Amygdala (tissue), 56 donors: ENCODE measurements around the gene ARHGAP18.

Experiments
- DNase-seq, 56 donors: peaks; one replicate each; lab custom pipeline; 2025; lab: John Stamatoyannopoulos, UW

ARHGAP18 gene

GRCh38 chr6:129555206-129555832 is 154.7 kb downstream of the ARHGAP18 start:
- no peak for DNase-seq

DNA sequence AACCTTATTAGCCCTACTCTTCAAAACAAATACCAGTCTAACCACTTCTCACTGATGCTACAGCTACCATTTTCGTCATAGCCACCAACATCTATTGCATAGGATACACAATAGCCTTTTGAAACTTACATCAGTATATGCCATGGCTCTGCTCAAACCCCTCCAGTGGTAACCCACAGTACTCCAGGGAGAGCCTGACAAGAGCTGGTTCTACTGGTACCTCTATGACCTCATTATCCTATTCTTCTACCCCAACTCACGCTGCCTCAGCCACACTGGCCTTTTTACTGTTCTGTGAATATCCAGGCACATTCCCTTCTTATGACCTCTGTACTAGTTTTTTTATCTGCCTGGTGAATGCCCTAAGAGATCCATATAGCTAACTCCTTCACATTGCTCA is 157.6 kb downstream of the ARHGAP18 start:
- no peak for DNase-seq

GRCh38 chr6:129551486-129551885 is 158.5 kb downstream of the ARHGAP18 start:
- DNase-seq, result no peak

DNA sequence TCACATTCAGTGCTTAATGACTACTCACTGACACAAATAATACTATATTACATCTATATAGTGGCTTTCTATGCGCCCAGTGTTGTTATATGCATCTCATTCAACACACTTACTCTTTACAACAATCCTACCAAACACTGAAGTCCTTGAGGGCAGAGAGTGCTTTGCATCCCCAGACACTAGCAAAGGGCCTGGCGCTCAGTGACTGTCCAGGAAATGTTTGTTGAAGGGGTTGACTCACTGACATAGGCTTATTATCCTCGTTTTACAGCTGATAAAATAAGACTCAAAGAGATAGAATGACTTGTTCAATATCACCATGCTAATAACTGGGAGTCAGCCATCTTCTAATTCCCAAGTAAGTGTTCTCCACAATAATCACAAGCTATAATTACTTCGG is 163.3 kb downstream of the ARHGAP18 start:
- no peak for DNase-seq

DNA sequence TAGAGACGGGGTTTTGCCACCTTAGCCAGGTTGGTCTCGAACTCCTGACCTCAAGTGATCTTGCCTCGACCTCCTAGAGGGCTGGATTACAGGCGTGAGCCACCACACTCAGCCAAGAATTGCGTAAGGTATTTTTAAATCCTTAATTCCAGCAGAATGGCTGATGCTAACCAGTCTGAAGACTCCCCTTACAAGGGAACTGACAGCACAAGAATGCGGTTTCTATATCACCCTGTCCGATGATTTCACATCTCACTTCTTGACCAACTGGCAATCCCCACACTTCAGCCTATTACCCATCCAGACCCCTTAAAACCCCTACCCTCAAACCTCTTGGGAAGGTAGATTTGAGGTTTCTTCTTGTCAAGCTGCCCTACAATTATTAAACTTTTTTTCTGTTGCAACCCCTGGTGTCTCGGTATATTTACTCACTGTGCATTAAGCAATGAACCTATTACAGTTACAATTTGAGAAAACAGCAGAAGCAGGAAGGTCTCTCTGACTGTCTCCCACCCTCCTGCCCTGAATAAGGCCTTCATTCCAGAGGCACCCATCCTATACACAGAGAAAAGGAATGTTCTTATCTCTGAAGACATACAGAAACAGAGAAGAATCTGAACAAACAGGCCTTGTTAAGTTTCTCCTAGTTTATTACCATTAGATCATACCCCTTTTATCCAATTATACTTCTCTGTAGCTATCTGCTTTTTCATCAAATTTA is 164.9 kb downstream of the ARHGAP18 start:
- no peak for DNase-seq

DNA sequence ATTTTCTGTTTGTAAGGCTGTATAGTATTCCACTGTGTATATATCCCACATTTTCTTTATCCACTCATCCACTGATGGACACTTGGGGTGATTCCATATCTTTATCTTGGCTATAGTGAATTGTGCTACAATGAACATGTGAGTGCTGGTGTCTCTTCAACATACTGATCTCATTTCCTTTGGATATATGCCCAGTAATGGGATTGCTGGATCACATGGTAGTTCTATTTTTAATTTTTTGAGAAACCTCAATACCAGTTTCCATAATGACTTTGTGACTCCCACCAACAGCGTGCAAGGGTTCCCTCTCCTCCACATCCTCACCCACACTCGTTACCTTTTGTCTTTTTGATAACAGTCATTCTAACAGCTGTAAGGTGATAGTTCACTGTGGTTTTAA is 166.0 kb downstream of the ARHGAP18 start:
- no peak for DNase-seq

GRCh38 chr6:129542705-129543104 is 167.3 kb downstream of the ARHGAP18 start:
- DNase-seq, result no peak

- no peak for DNase-seq
These were observed 170.9 kb downstream of the ARHGAP18 start for GRCh38 chr6:129539032-129539431.

GRCh38 chr6:129536271-129536670 is 173.7 kb downstream of the ARHGAP18 start:
- DNase-seq, result peak in 1 of 56 donors; percentile 9

DNA sequence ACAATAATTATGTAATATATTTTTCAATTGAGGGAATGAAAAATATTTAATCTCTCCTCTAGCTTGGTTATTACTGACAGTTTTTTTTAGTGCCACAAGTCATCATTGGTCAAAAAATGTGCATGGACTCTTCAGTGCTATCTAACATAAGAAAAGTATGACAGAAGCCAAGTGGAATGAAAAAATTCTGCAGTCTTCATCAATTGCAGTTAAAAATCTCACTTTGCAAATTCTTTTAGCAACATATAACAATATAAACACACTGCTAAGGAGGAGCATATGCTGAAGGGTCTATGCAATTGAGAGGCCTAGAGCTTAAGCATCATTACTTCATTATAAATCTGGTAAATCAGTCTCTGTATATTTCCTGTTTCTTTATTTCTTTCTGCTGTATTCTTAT is 175.1 kb downstream of the ARHGAP18 start:
- no peak for DNase-seq
